GM19238 (cell line): ENCODE measurements around the gene PIH1D1.

ENCODE experiments used
- DNase-seq: peaks from one replicate; pipeline ENCODE4 v3.0.0; 2011; ENCODE audit warnings: low spot score; ENCODE audit not compliant: insufficient read length

Gene PIH1D1

GRCh38 chr19:49451430-49452181 is at the start of gene PIH1D1:
Gene PIH1D1, minus strand, starts transcription at chr19:49451814. Its CDS starts 240 bp downstream, at chr19:49451574.
- DNase-seq, result peak; percentile 89

GRCh38 chr19:49499030-49499670 is 47.5 kb upstream of the PIH1D1 start:
- no peak for DNase-seq

- DNase-seq, result no peak
Observed at GRCh38 chr19:49498475-49498874, 46.9 kb upstream of the PIH1D1 start.

DNA sequence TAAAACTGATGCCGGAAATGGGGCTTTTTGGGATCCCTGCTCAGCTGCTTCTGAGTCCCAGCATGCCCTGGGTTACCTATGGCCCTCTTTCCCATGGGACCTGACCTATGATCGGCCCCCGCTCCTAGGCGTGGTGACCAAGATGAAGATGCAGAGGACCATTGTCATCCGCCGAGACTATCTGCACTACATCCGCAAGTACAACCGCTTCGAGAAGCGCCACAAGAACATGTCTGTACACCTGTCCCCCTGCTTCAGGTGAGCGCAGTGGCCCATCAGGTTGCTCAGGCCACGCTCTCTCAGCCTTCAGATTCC is 46.1 kb upstream of the PIH1D1 start:
- no peak for DNase-seq

DNA sequence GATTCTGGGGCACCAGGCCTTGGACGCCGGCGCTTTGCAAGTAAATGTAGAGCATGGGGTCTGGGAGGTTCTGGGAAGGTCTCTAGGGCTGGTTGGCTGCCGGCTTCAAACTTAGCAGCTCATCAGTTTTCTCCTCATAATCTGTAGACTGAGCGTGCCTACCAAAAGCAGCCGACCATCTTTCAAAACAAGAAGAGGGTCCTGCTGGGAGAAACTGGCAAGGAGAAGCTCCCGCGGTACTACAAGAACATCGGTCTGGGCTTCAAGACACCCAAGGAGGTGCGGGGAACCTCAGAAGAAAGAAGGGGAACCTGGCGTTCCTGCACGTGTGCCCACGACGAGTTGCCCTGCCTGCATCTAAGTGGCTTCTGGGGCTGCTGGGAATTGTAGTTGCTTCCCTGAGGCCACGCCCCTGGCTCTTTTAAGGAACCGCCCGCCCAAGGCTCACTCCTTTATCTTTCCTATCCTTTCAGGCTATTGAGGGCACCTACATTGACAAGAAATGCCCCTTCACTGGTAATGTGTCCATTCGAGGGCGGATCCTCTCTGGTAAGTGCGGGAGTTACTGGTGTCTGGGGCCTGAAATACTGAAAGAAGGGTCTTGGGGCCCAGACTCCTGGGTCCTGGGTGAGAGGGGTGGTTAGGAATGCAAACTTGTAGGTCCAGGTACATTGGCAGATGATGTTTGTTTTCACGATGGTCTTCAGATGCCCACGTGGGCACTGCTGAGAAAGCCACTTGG is 45.6 kb upstream of the PIH1D1 start:
- no peak for DNase-seq

DNA sequence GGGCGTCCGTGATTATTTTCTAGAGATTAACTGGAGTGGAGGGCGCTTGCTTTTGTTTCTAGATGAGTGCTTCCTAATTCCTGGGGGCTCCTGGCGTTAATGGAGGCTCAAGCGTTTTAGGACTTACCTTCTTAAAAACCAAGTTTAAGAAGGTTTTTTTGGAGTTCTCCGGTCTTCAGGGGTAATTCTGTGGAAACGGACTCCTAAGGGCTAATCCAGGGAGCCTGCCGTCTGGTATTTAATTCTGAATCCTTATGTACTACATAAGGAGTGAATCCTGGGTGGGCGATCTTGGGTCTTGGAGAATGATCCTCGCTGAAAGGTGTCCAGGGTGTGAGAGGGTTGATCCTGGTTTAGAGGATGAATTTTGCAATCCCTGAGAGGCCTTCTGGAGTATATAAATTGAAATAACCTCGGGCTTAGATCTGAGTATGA is 45.0 kb upstream of the PIH1D1 start:
- DNase-seq, result no peak

- no peak for DNase-seq
Observed at GRCh38 chr19:49492573-49493405, 41.2 kb upstream of the PIH1D1 start.

DNA sequence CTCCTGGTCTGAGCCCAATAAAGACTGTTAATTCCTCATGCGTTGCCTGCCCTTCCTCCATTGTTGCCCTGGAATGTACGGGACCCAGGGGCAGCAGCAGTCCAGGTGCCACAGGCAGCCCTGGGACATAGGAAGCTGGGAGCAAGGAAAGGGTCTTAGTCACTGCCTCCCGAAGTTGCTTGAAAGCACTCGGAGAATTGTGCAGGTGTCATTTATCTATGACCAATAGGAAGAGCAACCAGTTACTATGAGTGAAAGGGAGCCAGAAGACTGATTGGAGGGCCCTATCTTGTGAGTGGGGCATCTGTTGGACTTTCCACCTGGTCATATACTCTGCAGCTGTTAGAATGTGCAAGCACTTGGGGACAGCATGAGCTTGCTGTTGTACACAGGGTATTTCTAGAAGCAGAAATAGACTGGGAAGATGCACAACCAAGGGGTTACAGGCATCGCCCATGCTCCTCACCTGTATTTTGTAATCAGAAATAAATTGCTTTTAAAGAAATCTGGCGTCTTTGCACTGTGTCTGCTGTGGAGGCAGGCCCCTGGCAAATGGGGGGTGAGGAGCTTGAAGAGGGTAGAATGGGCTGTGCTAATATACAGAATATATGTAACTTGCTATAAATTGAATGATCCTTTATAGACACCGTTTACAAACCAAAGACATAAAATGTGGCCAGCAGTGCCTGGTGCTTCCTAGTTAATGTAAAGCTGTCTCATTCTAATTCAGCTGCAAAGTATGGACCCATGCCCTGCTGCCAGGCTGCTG is 40.4 kb upstream of the PIH1D1 start:
- no peak for DNase-seq

- DNase-seq, result no peak
Observed at GRCh38 chr19:49491030-49491803, 39.6 kb upstream of the PIH1D1 start.

DNA sequence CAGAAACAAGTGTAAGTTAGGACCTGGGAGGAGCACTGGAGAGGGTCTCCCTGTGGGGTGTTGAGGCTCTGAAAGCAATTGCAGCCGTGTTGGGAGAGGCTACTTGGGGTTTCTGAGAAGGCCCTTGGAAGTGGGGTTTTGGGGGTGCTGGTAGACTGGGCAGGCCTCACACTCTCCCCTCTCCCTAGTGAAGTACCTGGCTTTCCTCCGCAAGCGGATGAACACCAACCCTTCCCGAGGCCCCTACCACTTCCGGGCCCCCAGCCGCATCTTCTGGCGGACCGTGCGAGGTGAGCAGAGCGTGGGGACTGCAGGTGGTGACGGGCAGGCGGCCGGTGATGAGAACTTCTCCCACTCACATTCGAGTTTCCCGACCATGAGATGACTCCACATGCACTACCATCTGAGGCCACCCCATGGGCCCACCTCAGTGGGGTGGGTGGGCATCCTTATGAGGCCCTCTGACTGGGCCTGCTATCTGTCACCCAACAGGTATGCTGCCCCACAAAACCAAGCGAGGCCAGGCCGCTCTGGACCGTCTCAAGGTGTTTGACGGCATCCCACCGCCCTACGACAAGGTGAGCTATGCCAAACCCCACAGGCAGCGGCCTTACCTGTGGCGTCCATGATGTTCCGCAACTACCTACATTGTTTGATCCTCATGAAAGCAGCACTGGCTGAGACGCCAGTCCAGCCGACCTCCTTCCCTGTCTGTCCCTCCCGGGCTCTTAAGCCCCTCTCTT is 38.8 kb upstream of the PIH1D1 start:
- DNase-seq, result no peak

GRCh38 chr19:49489601-49490167 is 38.1 kb upstream of the PIH1D1 start:
- no peak for DNase-seq

DNA sequence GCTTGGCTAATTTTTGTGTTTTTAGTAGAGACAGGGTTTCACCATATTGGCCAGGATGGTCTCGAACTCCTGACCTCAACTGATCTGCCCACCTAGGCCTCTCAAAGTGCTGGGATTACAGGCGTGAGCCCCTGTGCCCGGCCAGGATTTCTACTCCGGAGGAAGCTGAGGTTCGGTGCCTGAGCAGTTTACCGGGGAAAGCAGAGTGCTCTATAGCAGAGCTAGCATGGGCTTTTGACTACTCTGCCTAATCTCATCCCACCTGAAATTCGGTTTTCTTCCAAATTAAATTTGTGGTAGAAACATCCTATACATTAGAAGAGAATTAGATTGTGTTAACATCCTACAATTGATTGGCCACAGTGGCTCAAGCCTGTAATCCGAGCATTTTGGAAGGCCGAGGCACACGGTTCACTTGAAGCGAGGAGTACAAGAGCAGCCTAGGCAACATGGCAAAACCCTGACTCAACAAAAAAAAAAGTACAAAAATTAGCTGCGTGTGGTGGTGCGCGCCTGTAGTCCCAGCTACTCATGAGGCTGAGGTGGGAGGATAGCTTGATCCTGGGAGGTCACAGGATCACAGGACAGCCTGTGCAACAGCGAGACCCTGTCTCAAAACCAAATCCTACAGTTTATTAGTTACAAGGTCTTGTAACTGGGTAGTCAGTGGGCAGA is 37.4 kb upstream of the PIH1D1 start:
- DNase-seq, result no peak

DNA sequence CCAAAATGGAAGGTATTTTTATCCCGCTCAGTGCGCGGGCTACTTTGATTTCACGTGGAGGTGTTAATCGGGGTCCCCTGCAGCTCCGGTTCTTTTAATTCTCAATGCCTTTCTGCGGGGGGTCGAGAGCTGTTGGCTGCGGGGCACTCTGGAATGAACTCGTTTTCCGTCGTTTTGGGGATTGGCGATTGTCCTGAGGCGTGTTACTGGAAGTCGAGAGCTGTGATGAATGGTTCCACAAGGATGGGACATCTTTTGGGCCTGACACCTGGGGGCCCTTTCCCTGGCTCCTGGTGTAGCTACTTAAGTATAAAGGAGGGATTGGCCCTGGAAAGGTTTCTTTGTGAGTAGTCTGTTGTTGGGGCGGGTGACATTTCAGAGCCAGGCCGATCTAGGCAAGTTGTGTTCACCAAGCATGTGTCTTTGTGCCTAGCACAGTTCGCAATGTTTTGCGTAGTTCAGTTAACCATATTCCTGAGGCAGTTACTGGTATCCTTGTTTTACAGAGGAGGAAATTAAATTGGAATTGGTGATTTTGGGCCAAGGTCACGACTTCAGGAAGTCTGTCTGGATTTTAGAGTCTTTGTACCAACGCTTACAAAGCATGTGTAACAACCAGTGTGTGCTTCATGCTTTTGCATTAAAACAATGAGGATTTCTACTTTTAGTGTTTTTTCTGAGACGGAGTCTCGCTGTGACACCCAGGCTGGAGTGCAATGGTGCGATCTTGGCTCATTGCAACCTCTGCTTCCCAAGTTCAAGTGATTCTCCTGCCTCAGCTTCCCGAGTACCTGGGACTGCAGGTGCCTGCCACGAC is 36.6 kb upstream of the PIH1D1 start:
- DNase-seq, result no peak

DNA sequence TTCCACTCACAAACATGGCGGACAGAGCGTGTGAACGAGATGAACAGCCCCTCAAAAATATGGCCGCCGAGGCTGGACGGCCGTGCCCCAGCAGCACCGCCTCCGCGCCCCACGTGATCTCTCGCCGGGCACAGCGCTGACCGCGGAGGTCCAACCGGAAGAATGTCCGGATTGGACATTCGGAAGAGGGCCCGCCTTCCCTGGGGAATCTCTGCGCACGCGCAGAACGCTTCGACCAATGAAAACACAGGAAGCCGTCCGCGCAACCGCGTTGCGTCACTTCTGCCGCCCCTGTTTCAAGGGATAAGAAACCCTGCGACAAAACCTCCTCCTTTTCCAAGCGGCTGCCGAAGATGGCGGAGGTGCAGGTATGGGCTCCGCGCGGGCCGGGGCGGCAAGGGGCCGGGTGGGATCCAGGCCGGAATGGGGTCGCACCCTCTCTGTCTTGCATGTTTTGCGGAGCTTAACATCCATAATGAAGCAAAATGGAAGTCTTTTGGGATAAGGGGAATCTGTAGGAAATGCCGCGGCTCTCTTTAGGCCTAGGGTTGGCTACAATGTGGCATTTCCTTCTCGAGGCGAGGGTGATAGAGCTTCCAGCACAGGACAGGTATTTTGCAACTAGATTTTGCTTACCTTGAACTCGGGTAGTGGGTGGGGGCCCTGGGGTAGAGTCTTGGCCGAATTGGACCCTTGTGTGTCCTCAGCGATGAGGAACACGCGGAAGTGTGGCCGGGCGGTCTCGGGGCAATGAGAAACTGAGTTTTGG is 35.8 kb upstream of the PIH1D1 start, which contains the start of gene RPL13A:
TSS of gene RPL13A (plus strand) at position 332 of the 769 bp plus-strand sequence. CDS start at position 354, 22 bp downstream.
- peak; percentile 94 for DNase-seq

DNA sequence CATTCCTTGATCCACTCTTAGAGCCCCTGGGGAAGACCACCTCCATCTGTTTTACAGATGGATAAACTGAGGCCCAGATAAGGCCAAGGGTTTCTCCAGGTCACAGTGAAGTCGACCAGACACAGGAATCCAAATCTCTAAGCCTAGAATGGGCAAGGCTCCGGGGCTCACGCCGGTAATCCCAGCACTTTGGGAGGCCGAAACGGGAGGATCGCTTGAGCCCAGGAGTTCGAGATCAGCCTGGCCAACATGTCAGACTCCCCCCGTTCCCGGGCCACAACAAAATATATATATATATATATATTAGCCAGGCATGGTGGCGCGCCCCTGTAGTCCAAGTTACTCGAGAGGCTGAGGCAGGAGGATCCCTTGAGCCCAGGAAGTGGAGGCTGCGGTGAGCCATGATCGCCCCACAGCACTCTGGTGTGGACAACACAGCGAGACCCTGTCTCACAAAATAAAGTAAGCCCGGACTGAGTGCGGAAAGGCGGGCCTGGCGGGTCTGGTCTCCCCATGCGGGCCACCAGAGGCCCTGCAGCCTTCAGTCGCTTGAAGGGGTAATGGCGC is 35.2 kb upstream of the PIH1D1 start:
- DNase-seq, result no peak

GRCh38 chr19:49486232-49486631 is 34.6 kb upstream of the PIH1D1 start:
- DNase-seq, result no peak
